M059J (cell line): Measurements from ENCODE around the gene OGDH. TPM values are rescaled to one million over a fixed set of nuclear protein-coding genes. Genes with fewer than 3 reads are reported as not detected.
"Not testable (repeated sequence)": the region's sequence is repeated elsewhere in the genome, so short reads cannot be mapped to it uniquely, and the experiment has no call there.

Experiments used
- DNase-seq: peaks from one replicate; pipeline ENCODE4 v3.0.0-alpha.2; 2012; ENCODE audit warnings: low read depth
- total RNA-seq: library from RNA; depleted of rRNA; stranded (reverse); fragments of >200 nt; shearing (Covaris generic); gene quantifications from 2 replicates; pipeline ENCODE4 v1.2.3, GENCODE V29; 2014

The OGDH gene
- total RNA-seq, 1 experiment from 2014 or later = 56.0 TPM

DNA sequence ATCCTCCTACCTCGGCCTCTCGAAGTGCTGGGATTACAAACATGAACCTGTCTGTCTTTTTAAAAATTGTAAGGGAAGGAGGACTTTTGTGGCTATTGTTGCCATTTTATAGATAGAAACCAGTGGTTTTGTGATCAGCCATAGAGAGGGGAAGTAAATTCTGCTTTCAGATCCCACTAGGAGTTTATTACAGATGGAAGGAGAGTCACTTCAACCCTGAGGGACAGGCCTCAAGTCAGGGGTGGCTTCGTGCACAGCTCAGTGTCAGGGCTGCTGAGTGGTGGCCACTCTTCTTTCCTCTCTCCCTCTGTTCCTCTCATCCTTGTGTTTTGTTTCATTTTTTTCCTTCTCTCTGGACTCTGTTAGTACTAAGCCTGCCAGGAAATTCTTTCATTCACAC is 60.8 kb downstream of the OGDH start:
- no peak for DNase-seq

DNA sequence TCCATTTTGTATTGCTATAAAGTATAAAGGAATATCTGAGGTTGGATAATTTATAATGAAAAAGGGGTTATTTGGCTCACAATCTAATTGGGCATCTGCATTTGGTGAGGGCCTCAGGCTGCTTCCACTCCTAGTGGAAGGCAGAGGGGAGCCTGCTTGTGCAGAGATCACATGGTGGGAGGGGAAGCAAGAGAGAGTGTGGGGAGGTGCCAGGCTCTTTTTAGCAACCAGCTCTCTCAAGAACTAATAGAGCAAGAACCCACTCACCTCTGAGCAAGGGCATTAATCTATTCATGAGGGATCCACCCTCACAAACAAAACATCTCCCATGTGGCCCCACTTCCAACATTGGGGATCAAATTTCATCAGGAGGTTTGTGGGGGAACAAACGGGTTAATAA is 64.6 kb downstream of the OGDH start:
- DNase-seq = no peak

DNA sequence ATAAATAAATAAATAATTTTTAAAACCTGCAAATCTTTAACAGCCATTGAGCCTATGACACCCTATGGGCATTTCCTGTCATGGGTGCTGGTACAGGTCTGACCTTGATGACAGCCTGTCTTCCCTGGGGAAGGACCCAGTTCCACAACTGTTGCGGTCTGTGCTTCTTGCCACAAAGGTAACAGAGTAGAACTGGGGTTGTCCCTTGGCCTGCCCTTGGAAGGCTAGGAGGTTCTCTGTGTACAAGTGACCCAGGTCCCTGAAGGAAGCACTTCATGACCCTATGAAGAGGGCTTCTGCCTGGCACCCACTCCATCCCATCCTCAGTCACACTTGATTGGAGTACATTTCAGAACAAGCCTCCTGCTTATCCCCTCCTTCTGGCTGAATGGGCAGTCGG is 66.9 kb downstream of the OGDH start:
- DNase-seq = no peak

DNA sequence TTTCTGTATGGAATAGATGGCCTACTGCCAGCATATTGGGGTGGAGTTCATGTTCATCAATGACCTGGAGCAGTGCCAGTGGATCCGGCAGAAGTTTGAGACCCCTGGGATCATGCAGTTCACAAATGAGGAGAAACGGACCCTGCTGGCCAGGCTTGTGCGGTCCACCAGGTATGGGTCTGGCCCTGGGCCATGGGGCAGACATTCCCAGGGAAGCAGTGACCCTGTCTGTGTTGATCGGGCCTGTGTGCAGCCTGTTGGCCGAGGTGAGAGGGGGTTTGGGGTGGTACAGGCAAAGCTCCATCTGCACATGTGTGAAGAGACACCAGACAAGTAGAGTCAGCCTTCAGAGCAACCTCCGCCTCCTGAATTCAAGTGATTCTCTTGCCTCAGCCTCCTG is 67.3 kb downstream of the OGDH start:
- no peak for DNase-seq

DNA sequence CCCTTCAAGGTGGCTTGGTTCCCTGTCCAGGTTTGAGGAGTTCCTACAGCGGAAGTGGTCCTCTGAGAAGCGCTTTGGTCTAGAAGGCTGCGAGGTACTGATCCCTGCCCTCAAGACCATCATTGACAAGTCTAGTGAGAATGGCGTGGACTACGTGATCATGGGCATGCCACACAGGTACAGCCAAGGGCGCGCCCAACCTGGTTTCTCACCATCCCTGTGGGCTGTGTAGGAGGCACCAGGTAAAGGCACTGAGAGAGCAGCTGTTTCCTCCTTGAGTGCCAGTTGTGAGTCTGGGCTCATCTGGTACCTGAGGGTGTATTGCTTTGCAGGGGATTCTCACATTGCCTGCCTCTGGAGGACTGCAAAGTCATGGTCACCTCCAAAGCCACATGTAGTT is 68.0 kb downstream of the OGDH start:
- DNase-seq = no peak

DNA sequence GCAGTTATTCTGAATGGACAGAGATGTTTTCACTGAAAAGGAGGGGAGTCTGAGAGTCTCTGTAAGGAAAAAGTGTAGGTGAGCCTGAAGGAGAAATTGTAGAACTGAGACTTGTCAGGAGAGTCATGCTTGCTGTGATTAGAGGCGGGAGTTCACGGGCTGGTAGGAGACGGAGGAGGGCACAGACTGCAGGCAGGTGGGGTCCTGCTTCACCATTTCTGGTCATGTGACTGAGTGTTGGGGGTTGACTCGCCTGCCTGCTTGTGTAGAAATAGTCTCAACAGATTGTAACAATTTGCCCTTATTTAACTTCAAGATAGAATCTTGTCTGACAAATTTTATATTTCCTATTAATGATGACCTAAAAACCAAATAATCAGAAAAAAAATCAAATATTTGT is 70.3 kb downstream of the OGDH start:
- DNase-seq = no peak

DNA sequence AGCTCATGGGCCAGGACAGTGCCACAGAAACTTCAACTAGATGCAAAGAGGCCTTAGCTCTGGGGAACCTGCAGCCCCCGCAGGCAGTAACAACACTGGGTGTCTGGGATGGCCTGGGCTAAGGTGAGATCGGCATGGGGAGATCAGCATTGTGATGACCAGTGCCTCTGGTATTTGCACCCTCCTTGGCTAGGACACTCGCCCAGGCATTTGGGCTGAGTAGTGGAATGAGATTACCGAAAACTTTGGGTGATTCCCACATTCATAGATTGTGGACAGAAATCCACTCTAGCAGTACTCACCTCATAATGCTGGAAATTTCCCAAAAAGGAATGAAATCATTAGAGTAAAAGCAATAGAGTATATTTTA is 71.7 kb downstream of the OGDH start:
- no peak for DNase-seq

DNA sequence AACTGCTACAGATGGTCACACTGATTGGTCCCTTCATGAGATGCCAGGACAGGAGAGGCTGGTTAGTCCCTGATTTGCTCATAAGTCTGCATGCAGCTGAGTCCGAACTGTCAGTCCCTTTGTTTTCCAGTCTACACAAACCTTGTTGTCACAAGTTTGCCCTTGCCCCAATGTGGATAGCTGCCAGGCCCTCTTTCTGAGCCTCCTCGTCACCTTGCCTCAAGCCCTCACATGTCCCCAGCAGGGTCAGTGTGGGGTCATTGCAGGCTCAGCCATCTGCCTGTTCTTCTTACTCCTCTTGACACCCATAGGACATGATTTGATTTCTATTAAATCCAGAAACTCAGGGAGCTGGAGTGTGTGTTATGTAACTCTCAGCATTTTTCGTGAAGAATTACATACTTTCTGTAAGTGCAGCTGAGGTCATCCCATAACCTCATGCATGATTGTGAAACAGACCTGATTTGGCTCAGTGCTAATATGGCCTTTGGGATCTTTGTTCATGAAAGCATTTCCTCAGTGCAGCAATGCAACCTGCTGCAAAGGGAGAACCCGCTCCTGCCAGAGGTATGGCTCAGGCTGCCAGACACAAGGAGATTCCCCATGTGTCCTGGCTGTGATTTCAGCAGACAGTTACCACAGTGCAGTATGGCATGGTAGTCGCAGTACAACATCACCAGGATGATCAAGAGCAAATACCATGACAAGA is 72.2 kb downstream of the OGDH start:
- peak; percentile 45 for DNase-seq

DNA sequence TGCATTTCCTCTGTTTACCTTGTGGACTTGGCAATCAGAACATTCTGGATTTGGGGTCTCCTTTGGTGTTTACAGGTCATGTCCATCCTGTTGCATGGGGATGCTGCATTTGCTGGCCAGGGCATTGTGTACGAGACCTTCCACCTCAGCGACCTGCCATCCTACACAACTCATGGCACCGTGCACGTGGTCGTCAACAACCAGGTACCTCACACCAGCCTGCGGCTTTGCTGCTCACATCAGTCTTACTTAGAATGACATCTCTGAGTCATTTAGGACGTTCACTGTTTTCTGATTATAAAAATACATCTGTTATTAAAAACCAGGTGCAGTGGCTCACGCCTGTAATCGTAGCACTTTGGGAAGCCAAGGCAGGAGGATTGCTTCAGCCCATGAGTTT is 75.2 kb downstream of the OGDH start:
- no peak for DNase-seq

DNA sequence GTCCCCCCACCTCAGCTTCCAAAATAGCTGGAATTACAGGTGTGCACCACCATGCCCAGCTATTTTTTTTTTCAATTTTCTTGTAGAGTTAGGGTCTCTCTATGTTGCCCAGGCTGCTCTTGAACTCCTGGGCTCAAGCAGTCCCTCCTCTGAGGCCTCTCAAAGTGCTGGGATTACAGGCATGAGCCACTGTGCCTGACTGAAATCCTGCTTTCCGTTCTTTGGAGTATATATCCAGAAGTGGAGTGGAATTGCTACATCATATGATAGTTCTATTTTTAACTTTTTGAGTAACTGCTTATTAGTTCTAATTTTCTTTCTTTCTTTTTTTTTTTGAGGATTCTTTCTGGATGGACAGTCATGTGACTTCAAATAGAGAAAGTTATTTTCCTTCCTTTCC is 79.3 kb downstream of the OGDH start:
- no peak for DNase-seq

DNA sequence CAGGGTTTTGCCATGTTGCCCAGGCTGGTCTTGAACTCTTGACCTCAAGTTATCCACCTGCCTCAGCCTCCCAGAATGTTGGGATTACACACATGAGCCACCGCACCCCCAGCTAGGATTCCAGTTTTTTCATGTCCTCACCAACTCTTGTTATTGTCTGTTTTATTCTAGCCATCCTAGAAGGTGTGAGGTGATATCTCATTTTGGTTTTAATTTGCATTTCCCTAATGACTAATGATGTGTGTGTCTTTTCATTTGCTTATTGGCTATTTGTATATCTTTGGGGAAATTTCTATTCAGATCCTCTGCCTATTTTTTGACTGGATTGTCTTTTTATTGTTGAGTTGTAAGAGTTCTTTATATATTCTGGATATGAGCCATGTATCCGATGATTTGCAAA is 83.0 kb downstream of the OGDH start:
- no peak for DNase-seq

DNA sequence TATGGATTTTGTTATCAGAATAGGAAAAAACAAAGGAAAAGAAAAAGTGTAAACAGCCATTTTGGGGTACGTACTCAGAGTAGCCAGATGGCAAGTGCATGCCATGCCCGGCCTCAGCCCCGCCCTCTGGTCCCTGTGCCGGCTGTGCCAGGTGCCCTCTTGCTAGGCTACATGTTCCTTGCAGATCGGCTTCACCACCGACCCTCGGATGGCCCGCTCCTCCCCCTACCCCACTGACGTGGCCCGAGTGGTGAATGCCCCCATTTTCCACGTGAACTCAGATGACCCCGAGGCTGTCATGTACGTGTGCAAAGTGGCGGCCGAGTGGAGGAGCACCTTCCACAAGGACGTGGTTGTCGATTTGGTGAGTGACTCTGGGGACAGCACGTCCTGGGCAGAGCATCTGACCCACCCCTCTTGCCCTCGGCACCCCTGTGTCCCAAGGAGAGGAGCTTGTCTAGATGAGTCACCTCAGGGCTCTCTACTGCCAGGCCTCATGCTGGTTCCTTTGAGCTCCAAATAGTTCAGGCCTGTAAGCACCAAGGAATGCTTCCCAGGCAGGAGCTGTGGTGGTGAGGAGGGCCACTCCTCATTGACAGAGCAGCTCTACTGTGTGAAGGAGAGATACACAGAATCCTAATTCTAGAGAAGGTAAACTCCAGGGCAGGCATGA is 87.3 kb downstream of the OGDH start:
- DNase-seq = peak; percentile 75

DNA sequence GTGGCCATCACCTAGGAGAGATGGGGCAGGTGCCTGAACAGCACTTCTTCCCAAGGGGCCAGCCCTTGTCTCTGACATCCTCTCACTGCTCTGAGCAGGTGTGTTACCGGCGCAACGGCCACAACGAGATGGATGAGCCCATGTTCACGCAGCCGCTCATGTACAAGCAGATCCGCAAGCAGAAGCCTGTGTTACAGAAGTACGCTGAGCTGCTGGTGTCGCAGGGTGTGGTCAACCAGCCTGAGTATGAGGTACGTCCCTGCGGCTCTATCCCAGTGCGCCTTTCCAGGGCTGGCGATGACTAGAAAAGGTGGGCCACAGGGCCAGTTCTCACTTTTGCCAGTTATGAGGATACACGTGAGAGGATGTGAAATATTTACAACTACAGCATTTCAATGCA is 87.9 kb downstream of the OGDH start:
- no peak for DNase-seq

DNA sequence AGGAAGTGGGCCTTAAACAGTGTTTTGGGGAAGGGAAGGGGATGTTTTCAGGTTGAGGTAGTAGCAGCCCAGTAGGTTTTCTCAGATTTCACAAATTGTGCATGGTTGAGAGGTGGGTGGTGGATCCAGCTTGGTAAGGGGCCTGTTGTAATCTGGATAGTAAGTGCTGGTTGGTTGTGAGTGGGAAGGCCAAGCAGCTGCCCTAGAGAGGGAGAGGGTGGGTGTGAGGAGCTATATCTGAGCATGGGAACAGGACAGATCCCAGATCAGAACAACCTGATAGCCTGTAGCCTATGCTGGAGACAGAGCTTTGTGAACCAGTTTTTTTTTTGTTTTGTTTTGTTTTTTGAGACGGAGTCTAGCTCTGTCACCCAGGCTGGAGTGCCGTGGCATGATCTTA is 88.3 kb downstream of the OGDH start:
- no peak for DNase-seq

DNA sequence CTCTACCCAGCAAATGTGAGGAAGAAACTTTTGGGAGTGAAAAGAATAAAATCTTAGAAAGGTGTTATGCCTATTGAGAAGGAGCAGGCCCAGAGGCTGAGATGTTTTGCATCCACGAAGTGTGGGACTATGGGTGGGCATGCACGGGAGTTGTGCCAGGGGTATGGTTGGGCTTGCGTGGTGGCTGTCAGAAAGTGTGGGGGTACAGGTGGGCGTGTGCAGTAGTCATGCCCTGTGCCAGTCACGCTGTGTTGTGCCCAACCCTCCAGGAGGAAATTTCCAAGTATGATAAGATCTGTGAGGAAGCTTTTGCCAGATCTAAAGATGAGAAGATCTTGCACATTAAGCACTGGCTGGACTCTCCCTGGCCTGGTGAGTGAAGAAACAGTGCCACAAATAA is 89.3 kb downstream of the OGDH start:
- DNase-seq = no peak

DNA sequence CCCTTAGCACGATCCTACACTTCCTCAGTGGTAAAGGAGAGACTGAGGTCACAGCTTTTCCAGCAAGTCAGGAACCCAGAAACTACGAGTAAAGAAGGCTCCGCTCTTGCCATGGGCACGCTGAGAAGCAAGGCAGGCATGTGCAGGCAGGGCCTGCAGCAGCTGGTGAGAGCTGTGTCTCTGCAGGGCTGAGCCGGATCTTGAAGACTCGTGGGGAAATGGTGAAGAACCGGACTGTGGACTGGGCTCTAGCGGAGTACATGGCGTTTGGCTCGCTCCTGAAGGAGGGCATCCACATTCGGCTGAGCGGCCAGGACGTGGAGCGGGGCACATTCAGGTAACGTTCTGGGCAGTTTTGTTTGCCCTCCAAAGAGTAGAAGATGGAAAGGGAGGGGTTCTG is 90.3 kb downstream of the OGDH start:
- DNase-seq = no peak

DNA sequence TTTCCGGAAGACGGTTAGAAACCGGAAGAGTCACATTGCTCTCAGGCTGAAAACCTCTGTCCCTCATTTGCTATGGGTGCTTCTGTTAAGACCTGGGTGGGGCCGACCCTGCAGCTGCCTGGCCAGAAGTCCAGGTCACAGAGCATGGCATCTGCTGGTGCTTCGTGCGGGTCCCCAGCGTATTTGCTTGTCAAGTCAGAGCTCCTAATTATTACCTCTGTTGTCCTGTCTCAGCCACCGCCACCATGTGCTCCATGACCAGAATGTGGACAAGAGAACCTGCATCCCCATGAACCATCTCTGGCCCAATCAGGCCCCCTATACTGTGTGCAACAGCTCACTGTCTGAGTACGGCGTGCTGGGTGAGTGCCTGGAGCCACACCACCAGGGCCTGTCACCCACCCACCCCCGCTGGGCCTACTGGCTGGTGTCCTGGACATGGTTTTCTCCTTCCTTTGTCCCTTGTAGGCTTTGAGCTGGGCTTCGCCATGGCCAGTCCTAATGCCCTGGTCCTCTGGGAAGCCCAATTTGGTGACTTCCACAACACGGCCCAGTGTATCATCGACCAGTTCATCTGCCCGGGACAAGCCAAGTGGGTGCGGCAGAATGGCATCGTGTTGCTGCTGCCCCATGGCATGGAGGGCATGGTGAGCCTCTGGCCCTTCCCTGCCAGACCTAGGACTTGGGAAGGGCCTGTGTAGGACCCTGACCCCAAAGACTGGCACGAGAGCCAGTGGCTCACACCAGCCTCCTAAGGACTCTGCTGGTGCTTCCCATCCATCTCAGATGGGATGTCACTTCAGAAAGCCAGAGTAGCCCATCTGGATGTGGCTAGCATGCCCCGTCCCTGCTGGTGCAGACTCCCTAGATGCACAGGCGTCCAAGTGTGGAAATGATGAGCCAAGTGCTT is 91.0 kb downstream of the OGDH start:
- DNase-seq = no peak

DNA sequence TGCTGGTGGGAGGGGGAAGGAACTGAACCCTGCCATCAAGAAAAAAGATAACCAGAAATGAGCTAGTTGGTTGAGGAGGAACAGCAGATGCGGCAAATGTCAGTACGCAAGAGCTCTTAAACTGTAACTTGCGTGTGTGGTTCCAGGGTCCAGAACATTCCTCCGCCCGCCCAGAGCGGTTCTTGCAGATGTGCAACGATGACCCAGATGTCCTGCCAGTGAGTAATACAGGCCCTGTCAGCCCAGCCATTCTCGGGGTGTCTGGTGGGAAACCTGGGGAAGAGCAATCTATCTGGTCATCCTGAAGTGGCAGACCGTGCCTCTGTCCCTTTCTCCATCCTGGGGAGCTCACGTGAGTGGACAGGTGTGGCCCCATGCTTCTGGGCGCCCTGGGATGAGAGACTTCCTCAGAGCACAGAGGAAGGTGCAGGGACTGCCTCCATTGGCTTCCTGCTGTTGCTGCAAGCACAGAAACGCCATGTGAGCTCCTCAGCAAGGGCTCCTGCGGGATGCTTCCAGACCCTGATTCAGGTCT is 91.7 kb downstream of the OGDH start:
- DNase-seq = no peak

DNA sequence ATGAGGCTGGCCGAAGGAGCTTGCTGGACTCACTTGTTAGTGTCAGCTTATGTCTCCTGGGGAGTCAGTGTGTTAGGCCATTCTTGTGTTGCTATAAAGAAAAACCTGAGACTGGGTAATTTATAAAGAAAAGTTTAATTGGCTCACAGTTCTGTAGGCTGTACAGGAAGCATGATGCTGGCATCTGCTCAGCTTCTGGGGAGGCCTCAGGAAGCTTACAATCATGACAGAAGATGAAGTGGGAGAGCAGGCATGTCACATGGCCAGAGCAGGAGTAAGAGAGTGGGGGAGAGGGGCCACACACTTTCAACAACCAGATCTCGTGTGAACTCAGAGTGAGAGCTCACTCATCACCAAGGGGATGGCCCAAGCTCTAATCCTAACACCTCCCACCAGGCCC is 93.2 kb downstream of the OGDH start:
- not testable (repeated sequence) for DNase-seq

DNA sequence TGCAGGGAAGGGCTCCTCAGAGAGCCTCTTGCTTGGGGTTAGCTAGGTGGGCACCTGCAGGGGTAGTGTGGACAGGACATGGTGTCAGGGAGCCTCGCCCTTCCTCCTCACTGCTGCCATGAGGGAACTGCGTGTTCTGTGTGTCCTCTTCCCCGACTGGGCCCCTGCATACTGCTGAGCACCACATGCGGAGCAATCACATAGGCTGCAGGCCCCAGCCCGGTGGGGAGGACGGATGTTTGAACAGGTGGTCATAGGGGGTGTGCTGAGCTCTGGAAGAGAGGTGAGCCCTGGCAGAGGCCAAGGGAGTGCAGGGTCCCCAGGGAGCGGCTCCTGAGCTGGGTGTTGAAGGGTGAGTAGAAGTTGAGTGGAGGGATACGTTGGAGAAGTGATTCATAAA is 93.9 kb downstream of the OGDH start:
- DNase-seq = no peak

DNA sequence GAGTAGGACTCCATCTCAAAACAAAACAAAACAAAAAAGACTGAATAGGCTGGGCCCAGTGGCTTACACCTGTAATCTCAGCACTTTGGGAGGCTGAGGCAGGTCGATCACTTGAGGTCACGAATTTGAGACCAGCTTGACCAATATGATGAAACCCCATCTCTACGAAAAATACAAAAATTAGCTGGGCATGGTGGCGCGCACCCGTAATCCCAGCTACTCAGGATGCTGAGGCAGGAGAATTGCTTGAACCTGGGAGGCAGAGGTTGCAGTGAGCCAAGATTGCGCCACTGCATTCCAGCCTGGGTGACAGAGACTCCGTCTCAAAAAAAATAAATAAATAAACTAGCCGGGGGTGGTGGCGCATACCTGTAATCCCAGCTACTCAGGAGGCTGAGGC is 97.0 kb downstream of the OGDH start:
- not testable (repeated sequence) for DNase-seq

DNA sequence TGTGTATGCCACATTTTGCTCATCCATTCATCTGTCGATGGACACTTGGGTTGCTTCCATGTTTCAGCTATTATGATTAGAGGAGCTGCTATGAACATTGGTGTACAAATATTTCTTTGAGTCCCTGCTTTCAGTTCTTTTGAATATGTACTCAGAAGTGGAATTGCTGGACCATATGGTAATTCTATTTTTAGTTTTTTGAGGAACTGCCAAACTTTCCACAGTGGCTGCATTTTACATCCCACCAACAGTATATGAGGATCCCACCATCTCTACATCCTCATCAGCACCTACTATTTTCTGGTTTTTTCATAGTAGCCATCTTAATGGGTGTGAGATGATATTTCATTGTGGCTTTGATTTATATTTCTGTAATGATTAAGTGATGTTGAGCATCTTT is 97.5 kb downstream of the OGDH start:
- no peak for DNase-seq

DNA sequence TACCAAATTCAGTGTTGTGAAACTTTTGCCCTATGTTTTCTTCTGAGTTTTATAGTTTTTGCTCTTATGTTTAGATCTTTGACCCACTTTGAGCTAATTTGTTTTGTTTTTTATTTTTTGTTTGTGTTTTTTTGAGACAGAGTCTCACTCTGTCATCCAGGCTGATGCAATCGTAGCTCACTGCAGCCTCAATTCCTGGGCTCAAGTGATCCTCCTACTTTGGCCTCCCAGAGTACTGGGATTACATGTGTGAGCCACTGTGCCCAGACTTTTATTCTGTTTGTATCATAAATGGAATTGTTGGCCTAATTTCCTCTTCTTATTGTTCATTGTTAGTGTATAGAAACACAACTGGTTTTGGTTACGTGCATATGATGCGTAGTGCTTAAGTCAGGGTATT is 99.0 kb downstream of the OGDH start:
- DNase-seq = no peak
